Thymus (tissue), 11 donors: ENCODE data around the gene AP3M1. TPM values are rescaled to one million over a fixed set of nuclear protein-coding genes. Genes with fewer than 3 reads are reported as not detected.

ENCODE experiments used
- DNase-seq, 9 donors: peaks; one replicate each; pipeline ENCODE4 v3.0.0-alpha.2; 2013; ENCODE audit warnings: low spot score in 9 of 9, low read depth in 6 of 9, missing footprints in 1 of 9
- H3K27ac ChIP-seq, 2 donors: one replicate each; pipeline ENCODE4 v1.5.1; 2013; ENCODE audit warnings: control low read depth in 1 of 2, low read depth in 1 of 2, low read length in 1 of 2, mild to moderate bottlenecking in 1 of 2, moderate library complexity in 1 of 2
- H3K27me3 ChIP-seq, 2 donors: one replicate each; pipeline ENCODE4 v1.5.1; 2013; ENCODE audit warnings: low read length in 1 of 2; ENCODE audit not compliant: control insufficient read depth in 2 of 2, insufficient read depth in 1 of 2
- H3K36me3 ChIP-seq, 2 donors: one replicate each; pipeline ENCODE4 v1.5.1; 2013; ENCODE audit warnings: low read length in 1 of 2, mild to moderate bottlenecking in 1 of 2, moderate library complexity in 1 of 2; ENCODE audit not compliant: control insufficient read depth in 2 of 2, insufficient read depth in 2 of 2
- H3K4me1 ChIP-seq, 2 donors: one replicate each; pipeline ENCODE4 v1.5.1; 2013; ENCODE audit warnings: low read length in 2 of 2; ENCODE audit not compliant: control insufficient read depth in 2 of 2, insufficient read depth in 2 of 2
- H3K4me3 ChIP-seq, 2 donors: one replicate each; pipeline ENCODE4 v1.5.1; 2013; ENCODE audit warnings: low read length in 2 of 2, control low read depth in 1 of 2, mild to moderate bottlenecking in 1 of 2
- H3K9me3 ChIP-seq, 2 donors: one replicate each; pipeline ENCODE4 v1.5.1; 2013; ENCODE audit warnings: low read length in 1 of 2, mild to moderate bottlenecking in 1 of 2; ENCODE audit not compliant: control insufficient read depth in 2 of 2, insufficient read depth in 1 of 2
- WGBS: extraction: QIAGEN DNeasy Blood & Tissue Kit; methylation state at CpG from one replicate; pipeline ENCODE4 v1.1.7; 2013; 5-methylcytosine and 5-hydroxymethylcytosine counted together
- polyA plus RNA-seq: library from polyadenylated mRNA; stranded (reverse); fragments of 200-250 nt; gene quantifications from one replicate; pipeline ENCODE4 v1.2.3, GENCODE V29; 2013
- total RNA-seq: library from RNA; stranded (reverse); fragments of 120-200 nt; gene quantifications from one replicate; pipeline ENCODE4 v1.2.4, GENCODE V29; 2013
- donor health status: healthy.

AP3M1 gene
- total and polyA plus RNA-seq, 2 donors: 14.9 to 31.0 TPM

- Histone ChIP-seq H3K27ac (no peak overlapping the region), H3K9me3 (no peaks in the 10 kb centered on the region), H3K4me1 (peaks cover 4 to 7% of the 10 kb centered on the region in 2 donors), H3K27me3 (no peaks in the 10 kb centered on the region), H3K4me3 (no peak overlapping the region), H3K36me3 (no peaks in the 10 kb centered on the region)
- no peak for DNase-seq
Measured at GRCh38 chr10:74186678-74187077, 36.0 kb upstream of the AP3M1 start.

GRCh38 chr10:74179111-74179710 lies 28.6 kb upstream of the AP3M1 start:
- WGBS: 76% methylated on average over 2 of the region's 2 CpGs
- H3K27me3 ChIP-seq: no peaks in the 10 kb centered on the region
- DNase-seq: no peak
- no peak overlapping the region for H3K27ac ChIP-seq
- H3K4me1 ChIP-seq: peaks cover 6 to 10% of the 10 kb centered on the region in 2 donors
- no peaks in the 10 kb centered on the region for H3K9me3 ChIP-seq
- no peak overlapping the region for H3K4me3 ChIP-seq
- H3K36me3 ChIP-seq: no peaks in the 10 kb centered on the region

- 95% methylated on average over 5 of the region's 5 CpGs for WGBS
- H3K27ac ChIP-seq: no peak overlapping the region
- no peak for DNase-seq
- H3K4me3 ChIP-seq: no peak overlapping the region
- H3K27me3 ChIP-seq: no peaks in the 10 kb centered on the region
- peaks cover 6 to 10% of the 10 kb centered on the region in 2 donors for H3K4me1 ChIP-seq
- no peaks in the 10 kb centered on the region for H3K9me3 ChIP-seq
- H3K36me3 ChIP-seq: no peaks in the 10 kb centered on the region
Measured at GRCh38 chr10:74178042-74178791, 27.6 kb upstream of the AP3M1 start.

- Histone ChIP-seq H3K9me3 (no peaks in the 10 kb centered on the region), H3K4me3 (peak overlapping the region; percentile 59 to 90), H3K27ac (peak overlapping the region; percentile 87 to 91), H3K4me1 (peaks cover 6 to 10% of the 10 kb centered on the region in 2 donors), H3K36me3 (no peaks in the 10 kb centered on the region), H3K27me3 (no peaks in the 10 kb centered on the region)
- DNase-seq: peak in 3 of 9 donors; percentile 5 to 27 (median 12)
- WGBS: 16% methylated on average over 13 of the region's 13 CpGs
Measured at GRCh38 chr10:74177140-74177677, 26.6 kb upstream of the AP3M1 start.

- WGBS: under 1% methylated on average over 72 of the region's 72 CpGs
- Histone ChIP-seq H3K9me3 (no peaks in the 10 kb centered on the region), H3K4me3 (peak overlapping the region; percentile 59 to 90), H3K27me3 (no peaks in the 10 kb centered on the region), H3K27ac (peak overlapping the region; percentile 87 to 91), H3K4me1 (peaks cover 6 to 10% of the 10 kb centered on the region in 2 donors), H3K36me3 (no peaks in the 10 kb centered on the region)
- peak; percentile 62 to 95 (median 84) for DNase-seq
Measured at GRCh38 chr10:74176380-74177139, 25.9 kb upstream of the AP3M1 start.

GRCh38 chr10:74175510-74176379 lies 25.1 kb upstream of the AP3M1 start:
- Histone ChIP-seq H3K4me1 (peaks cover 6 to 10% of the 10 kb centered on the region in 2 donors), H3K27me3 (no peaks in the 10 kb centered on the region), H3K4me3 (peak overlapping the region; percentile 59 to 90), H3K9me3 (no peaks in the 10 kb centered on the region), H3K36me3 (no peaks in the 10 kb centered on the region), H3K27ac (peak overlapping the region; percentile 87 to 91)
- WGBS: 38% methylated on average over 10 of the region's 10 CpGs
- no peak for DNase-seq

- H3K4me1 ChIP-seq: peaks cover 6 to 10% of the 10 kb centered on the region in 2 donors
- H3K4me3 ChIP-seq: no peak overlapping the region
- no peak overlapping the region for H3K27ac ChIP-seq
- no peak for DNase-seq
- no peaks in the 10 kb centered on the region for H3K9me3 ChIP-seq
- 82% methylated on average over 3 of the region's 3 CpGs for WGBS
- no peaks in the 10 kb centered on the region for H3K27me3 ChIP-seq
- H3K36me3 ChIP-seq: no peaks in the 10 kb centered on the region
Measured at GRCh38 chr10:74174521-74174920, 23.9 kb upstream of the AP3M1 start.

- Histone ChIP-seq H3K36me3 (no peaks in the 10 kb centered on the region), H3K4me1 (peaks cover 0 to 13% of the 10 kb centered on the region in 2 donors), H3K9me3 (no peaks in the 10 kb centered on the region), H3K27ac (no peak overlapping the region), H3K4me3 (no peak overlapping the region), H3K27me3 (no peaks in the 10 kb centered on the region)
- WGBS: 95% methylated on average over 2 of the region's 2 CpGs
- DNase-seq: no peak
Measured at GRCh38 chr10:74171625-74172024, 21.0 kb upstream of the AP3M1 start.
